GM12865 (cell line): ENCODE data around the gene KIF7.

ENCODE experiments used
- DNase-seq: peaks from one replicate; pipeline ENCODE4 v3.0.0; 2010; ENCODE audit warnings: low read depth
- H3K4me3 ChIP-seq: 2 replicates; pipeline ENCODE4 v1.5.1; 2011; ENCODE audit warnings: mild to moderate bottlenecking, low read depth, low read length, control low read depth
- TF ChIP-seq, protein P1 (sequence below): IDR thresholded peaks from 2 replicates; pipeline ENCODE4 v1.5.1; 2011; ENCODE audit warnings: low read length, control low read depth, low read depth, inconsistent platforms; ENCODE audit not compliant: insufficient read depth; ENCODE audit errors: missing control alignments

Gene KIF7

DNA sequence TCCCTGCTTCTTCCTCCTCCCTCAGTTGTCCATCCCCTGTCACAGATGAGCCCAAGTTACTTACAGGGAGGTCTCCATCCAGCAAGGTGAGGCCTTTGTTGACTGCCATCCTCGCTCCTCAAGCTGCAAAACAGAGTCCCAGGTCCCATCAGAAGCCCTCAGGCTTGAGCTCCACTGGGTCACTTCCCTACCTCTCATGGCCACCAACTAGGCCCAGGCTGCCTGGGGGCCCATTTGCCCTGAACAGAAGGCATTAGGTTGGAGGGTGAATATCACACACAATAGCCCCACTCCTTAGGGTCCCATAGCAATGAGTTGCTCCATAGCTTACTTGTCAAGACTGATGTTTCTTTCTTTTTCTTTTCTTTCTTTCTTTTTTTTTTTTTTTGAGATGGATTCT is 22.1 kb upstream of the KIF7 start:
- TF ChIP-seq, protein P1, sequence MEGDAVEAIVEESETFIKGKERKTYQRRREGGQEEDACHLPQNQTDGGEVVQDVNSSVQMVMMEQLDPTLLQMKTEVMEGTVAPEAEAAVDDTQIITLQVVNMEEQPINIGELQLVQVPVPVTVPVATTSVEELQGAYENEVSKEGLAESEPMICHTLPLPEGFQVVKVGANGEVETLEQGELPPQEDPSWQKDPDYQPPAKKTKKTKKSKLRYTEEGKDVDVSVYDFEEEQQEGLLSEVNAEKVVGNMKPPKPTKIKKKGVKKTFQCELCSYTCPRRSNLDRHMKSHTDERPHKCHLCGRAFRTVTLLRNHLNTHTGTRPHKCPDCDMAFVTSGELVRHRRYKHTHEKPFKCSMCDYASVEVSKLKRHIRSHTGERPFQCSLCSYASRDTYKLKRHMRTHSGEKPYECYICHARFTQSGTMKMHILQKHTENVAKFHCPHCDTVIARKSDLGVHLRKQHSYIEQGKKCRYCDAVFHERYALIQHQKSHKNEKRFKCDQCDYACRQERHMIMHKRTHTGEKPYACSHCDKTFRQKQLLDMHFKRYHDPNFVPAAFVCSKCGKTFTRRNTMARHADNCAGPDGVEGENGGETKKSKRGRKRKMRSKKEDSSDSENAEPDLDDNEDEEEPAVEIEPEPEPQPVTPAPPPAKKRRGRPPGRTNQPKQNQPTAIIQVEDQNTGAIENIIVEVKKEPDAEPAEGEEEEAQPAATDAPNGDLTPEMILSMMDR: no peak
- DNase-seq: no peak
- H3K4me3 ChIP-seq: no peak overlapping the region

- no peak overlapping the region for H3K4me3 ChIP-seq
- DNase-seq: no peak
- TF ChIP-seq, protein P1: no peak
Measured at GRCh38 chr15:89675606-89676005, 20.3 kb upstream of the KIF7 start.

DNA sequence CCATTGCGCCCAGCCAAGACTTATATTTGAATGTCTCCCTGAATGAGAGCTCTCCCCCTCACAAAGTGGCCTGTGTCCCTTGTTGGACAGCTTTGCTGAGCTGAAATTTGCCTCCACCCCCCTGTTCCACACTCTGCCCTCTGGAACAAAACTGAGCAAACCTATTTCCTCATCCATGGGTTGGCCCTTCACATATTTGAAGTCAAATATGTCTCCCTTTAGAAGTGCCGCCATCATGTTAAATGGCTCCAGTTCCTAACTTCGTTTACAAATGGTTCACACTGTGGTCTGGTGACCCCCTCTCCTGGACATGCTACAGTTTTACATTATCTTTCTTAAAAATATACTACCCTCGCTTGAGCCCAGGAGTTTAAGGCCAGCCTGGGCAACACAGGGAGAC is 19.3 kb upstream of the KIF7 start:
- no peak for DNase-seq
- TF ChIP-seq, protein P1: no peak
- no peak overlapping the region for H3K4me3 ChIP-seq

- H3K4me3 ChIP-seq: no peak overlapping the region
- peak; percentile 50 for DNase-seq
- TF ChIP-seq, protein P1: peak; percentile 64
Measured at GRCh38 chr15:89673165-89673512, 17.9 kb upstream of the KIF7 start.

DNA sequence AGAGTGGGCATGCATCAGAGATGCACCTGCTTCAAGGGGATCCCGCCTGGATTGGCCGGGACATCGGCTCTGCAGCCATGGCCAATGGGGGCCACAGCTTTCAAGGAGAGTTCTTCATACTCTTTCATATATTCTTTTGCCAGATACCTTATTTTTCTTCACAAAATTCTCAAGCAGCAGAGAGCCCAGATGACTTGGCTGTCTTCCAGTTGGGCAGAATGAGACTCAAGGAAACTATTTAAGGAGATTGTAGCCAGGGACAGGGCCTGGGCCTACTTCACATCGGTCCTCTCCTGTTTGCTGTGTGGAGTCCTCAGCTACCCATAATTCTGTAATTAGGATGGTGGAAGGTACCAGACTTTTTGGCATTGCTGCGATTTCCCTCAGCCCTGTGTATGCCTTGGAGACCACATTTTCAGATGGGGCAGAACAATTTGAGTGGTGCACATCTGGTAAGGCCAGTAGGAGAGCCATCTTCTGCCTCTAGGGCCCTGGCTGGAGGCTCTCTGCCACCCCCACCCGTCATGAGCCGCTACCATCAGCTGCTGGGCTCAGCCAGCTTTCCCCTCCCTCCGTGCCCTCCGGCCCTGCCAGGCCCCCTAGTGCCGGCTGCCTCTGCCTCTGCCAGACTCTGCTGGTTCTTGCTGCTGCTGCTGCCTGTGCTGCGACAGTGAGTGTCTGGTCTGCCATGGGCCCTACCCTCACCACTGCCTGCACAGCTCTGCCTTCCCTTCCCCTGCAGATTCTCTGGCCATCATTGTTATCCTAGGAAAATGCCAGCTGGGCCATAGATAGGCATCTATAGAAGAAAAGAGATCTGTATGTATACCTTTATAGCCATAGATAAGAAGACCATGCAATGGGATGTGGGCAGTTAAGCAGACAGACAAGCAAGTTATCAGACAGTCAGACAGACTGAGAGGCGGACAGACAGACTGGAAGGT is 17.2 kb upstream of the KIF7 start:
- H3K4me3 ChIP-seq: no peak overlapping the region
- no peak for DNase-seq
- TF ChIP-seq, protein P1: no peak

DNA sequence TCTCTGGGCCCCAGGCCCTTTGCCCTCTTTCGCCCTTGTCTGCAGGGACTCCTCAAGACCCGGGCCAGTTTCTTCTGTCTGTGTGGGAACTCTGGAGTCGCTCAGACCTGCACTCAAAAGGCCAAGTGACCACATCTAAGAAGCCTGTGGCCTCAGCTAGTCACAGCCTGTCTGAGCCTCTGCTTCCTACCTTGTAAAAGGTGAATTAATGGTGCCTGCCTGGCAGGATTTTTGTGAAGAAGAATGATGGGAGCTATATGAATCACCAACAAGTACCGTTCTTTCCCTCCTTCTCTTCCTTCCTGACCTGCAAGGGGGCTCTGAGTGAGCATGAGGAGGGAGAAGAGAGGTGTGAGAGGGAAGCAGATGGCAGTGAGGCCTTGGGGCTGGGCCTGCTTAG is 16.4 kb upstream of the KIF7 start:
- no peak overlapping the region for H3K4me3 ChIP-seq
- DNase-seq: no peak
- TF ChIP-seq, protein P1: no peak
